Measurements from ENCODE around the gene RPL28.

Gene RPL28

DNA sequence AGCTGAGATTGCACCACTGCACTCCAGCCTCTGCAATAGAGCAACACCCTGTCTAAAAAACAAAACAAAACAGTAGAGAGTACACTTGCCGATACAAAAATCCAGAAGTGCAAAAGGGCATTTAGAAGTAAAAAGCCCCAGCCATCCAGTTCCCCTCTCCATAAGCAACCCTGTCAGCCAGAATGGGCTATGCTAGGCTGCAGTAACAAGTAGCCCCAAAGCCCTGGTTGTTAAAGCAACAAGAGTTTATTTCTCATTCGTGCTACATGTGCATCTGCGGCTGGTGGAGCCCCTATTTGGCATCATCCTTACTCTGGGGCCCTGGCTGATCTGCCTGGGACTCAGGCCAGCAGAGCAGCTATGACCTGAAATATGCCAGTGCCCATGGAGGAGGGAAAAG lies 38.8 kb downstream of the RPL28 start:
- H3K4me1 Mint-ChIP-seq, result no peaks in the 10 kb centered on the region
- H3K9me3 Mint-ChIP-seq, result no peaks in the 10 kb centered on the region
- TF ChIP-seq, protein P1, sequence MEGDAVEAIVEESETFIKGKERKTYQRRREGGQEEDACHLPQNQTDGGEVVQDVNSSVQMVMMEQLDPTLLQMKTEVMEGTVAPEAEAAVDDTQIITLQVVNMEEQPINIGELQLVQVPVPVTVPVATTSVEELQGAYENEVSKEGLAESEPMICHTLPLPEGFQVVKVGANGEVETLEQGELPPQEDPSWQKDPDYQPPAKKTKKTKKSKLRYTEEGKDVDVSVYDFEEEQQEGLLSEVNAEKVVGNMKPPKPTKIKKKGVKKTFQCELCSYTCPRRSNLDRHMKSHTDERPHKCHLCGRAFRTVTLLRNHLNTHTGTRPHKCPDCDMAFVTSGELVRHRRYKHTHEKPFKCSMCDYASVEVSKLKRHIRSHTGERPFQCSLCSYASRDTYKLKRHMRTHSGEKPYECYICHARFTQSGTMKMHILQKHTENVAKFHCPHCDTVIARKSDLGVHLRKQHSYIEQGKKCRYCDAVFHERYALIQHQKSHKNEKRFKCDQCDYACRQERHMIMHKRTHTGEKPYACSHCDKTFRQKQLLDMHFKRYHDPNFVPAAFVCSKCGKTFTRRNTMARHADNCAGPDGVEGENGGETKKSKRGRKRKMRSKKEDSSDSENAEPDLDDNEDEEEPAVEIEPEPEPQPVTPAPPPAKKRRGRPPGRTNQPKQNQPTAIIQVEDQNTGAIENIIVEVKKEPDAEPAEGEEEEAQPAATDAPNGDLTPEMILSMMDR (IDR thresholded peaks at IDR 0.05; ENCODE audit: unreplicated experiment in 3 of 3), result no peak
- no peaks in the 10 kb centered on the region for H3K36me3 Mint-ChIP-seq (ENCODE audit: low read depth)
- no peak overlapping the region for H3K4me3 Mint-ChIP-seq
- peaks cover 23% of the 10 kb centered on the region for H3K27me3 Mint-ChIP-seq (ENCODE audit: low read depth)
- H3K27ac Mint-ChIP-seq, result no peak overlapping the region

DNA sequence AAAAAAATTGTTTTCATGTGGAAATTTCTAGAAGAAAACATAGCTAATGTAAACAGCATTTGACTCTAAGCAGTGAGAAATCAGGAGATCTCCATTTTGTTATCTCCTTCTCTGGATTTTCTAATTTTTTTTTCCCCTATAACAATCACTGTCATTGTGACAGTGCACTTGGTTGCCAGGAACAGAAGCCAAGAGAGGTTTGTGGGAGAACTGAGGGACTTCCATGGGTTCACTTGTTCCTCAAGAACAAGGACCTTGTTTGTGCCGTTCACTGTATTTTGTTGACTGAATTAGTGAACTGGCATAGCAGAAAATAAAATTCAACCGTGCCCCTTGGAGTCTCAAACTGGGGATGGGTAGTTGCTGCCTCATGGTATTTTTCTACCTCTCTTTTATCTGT lies 40.3 kb downstream of the RPL28 start:
- Mint-ChIP-seq H3K4me1 (no peaks in the 10 kb centered on the region), H3K9me3 (no peaks in the 10 kb centered on the region), H3K27me3 (ENCODE audit: low read depth) (peaks cover 16% of the 10 kb centered on the region), H3K36me3 (ENCODE audit: low read depth) (no peaks in the 10 kb centered on the region), H3K4me3 (no peak overlapping the region), H3K27ac (no peak overlapping the region)
- TF ChIP-seq, protein P1 (IDR thresholded peaks at IDR 0.05; ENCODE audit: unreplicated experiment in 3 of 3), result no peak

DNA sequence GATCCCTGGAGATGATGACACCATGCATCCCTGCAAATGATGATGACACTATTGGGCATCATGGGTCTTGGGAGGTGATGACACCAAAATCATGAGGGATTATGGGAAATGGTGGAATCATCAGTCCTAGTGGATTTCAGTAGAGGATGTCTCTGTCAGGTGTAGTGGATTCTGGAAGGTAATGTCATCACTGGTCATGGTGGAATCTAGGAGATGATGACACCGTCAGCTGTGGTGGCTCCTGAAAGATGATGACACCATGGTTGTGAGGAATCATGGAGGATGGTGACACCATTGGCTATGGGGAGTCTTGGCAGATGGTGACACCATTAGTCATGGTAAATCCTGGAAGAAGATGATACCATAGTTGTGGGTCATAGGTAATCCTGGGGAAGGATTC lies 45.5 kb downstream of the RPL28 start:
- H3K27me3 Mint-ChIP-seq (ENCODE audit: low read depth), result peaks cover 3% of the 10 kb centered on the region
- no peak overlapping the region for H3K4me3 Mint-ChIP-seq
- no peaks in the 10 kb centered on the region for H3K4me1 Mint-ChIP-seq
- no peak overlapping the region for H3K27ac Mint-ChIP-seq
- TF ChIP-seq, protein P1 (IDR thresholded peaks at IDR 0.05; ENCODE audit: unreplicated experiment in 3 of 3), result no peak
- no peaks in the 10 kb centered on the region for H3K36me3 Mint-ChIP-seq (ENCODE audit: low read depth)
- H3K9me3 Mint-ChIP-seq, result no peaks in the 10 kb centered on the region

DNA sequence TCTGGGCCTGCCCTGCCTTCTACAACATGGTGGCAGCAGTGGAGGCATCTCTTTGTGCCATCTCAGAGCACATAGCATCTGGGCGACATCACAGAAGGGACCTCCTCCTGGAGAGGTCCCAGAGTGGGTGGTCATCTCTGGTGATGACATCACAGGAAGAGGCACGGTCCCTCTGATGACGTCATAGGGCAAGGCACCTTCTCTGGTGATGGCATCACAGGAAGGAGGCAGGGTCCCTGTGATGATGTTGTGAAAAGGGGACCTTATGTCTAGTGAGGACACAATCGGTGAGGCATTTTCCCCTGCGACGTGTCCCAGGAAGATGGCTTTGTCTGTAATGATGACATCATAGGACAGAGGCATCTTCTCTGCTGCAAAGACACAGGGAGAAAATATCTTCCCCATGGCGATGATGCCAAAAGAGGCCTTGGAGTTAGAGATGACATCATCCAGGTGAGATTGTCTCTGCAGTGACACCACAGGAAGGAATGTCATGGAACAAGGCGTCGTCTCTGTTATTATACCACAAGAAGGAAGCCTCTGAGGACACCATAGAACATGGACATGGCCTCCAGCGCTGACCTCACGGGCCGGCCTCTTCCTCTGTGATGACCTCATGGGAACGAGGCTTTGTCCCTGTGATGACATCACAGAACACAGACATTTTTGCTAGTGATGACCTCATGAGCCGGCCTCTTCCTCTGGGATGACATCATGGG lies 46.7 kb downstream of the RPL28 start:
- TF ChIP-seq, protein P1 (IDR thresholded peaks at IDR 0.05; ENCODE audit: unreplicated experiment in 3 of 3), result no peak
- Mint-ChIP-seq H3K4me1 (peaks cover 2% of the 10 kb centered on the region), H3K9me3 (no peaks in the 10 kb centered on the region), H3K4me3 (no peak overlapping the region), H3K27me3 (ENCODE audit: low read depth) (peaks cover 13% of the 10 kb centered on the region), H3K36me3 (ENCODE audit: low read depth) (no peaks in the 10 kb centered on the region), H3K27ac (no peak overlapping the region)

DNA sequence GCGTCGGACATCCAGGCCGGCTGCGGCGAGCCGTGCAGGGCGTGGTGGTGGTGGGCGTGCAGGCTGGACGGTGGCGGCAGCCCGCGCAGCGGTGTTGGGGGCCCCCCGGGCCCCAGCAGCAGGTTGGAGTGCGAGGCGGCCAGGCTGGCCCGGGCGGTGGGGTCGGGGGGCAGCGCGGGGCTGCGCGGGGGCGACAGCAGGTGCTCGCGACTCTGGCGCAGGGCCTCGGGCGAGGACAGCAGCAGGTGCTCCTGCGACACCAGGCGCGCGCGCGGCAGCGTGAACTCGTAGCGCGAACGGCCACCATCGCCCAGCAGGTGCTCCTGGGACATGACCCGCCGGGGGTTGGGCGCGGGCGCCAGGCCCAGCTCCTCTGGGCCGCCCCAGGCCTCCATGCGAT lies 47.6 kb downstream of the RPL28 start:
- Mint-ChIP-seq H3K4me3 (no peak overlapping the region), H3K36me3 (ENCODE audit: low read depth) (no peaks in the 10 kb centered on the region), H3K9me3 (no peaks in the 10 kb centered on the region), H3K27ac (no peak overlapping the region), H3K4me1 (peaks cover 5% of the 10 kb centered on the region), H3K27me3 (ENCODE audit: low read depth) (peaks cover 20% of the 10 kb centered on the region)
- TF ChIP-seq, protein P1 (IDR thresholded peaks at IDR 0.05; ENCODE audit: unreplicated experiment in 3 of 3), result no peak

DNA sequence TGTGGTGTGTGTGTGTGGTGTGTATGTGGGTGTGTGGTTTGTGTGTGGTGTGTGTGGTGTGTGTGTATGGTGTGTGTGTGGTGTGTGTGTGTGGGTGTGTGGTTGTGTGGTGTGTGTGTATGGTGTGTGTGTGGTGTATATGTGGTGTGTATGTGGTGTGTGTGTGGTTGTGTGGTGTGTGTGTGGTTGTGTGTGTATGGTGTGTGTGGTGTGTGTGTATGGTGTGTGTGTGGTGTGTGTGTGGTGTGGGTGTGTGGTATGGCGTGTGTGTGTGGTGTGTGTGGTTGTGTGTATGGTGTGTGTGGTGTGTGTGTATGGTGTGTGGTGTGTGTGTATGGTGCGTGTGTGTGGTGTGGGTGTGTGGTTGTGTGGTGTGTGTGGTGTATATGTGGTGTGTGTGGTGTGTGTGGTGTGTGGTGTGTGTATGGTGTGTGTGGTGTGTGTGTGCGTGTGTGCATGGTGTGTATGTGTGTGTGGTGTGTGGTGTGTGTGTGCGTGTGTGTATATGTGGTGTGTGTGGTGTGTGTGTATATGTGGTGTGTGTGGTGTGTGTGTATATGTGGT lies 48.7 kb downstream of the RPL28 start:
- Mint-ChIP-seq H3K27ac (no peak overlapping the region), H3K4me3 (no peak overlapping the region), H3K4me1 (peaks cover 5% of the 10 kb centered on the region), H3K27me3 (ENCODE audit: low read depth) (peaks cover 32% of the 10 kb centered on the region), H3K36me3 (ENCODE audit: low read depth) (no peaks in the 10 kb centered on the region), H3K9me3 (peaks cover 2% of the 10 kb centered on the region)
- TF ChIP-seq, protein P1 (IDR thresholded peaks at IDR 0.05; ENCODE audit: unreplicated experiment in 3 of 3), result no peak

All from nephron (organoid).